Fibroblast of lung (primary cell): ENCODE results near the gene PPP1R18. TPM values are rescaled to one million over a fixed set of nuclear protein-coding genes. Genes with fewer than 3 reads are reported as not detected.

Experiments used
- DNase-seq, 2 donors: peaks; one replicate each; pipeline versions ENCODE4 v3.0.0 to v3.0.0-alpha.2; 2010; ENCODE audit warnings: low read depth in 2 of 2
- H2AFZ ChIP-seq: 2 replicates; pipeline ENCODE4 v1.5.1; 2012; ENCODE audit warnings: low read length, control low read depth, inconsistent platforms
- H3K27ac ChIP-seq: 2 replicates; pipeline ENCODE4 v1.5.1; 2011; ENCODE audit warnings: low read length, control low read depth; ENCODE audit not compliant: insufficient read depth
- H3K27me3 ChIP-seq: 2 replicates; pipeline ENCODE4 v1.5.1; 2011; ENCODE audit warnings: mild to moderate bottlenecking, low read length; ENCODE audit not compliant: control insufficient read depth, insufficient read depth
- H3K36me3 ChIP-seq: 2 replicates; pipeline ENCODE4 v1.5.1; 2011; ENCODE audit warnings: low read length; ENCODE audit not compliant: control insufficient read depth, insufficient read depth
- H3K4me1 ChIP-seq: 2 replicates; pipeline ENCODE4 v1.5.1; 2011; ENCODE audit warnings: low read length; ENCODE audit not compliant: control insufficient read depth, insufficient read depth; ENCODE audit errors: extremely low read depth
- H3K4me2 ChIP-seq: 2 replicates; pipeline ENCODE4 v1.5.1; 2011; ENCODE audit warnings: low read length, control low read depth; ENCODE audit not compliant: insufficient read depth; ENCODE audit errors: extremely low read depth
- H3K4me3 ChIP-seq, 4 experiments: fragments of 200-600 bp in 1 of 4; sonication (generic) in 1 of 4; replicated peaks in 1 of 4; 2 replicates each; pipeline ENCODE4 v1.5.1; 2011 to 2016; ENCODE audit warnings: low read length in 4 of 4, low read depth in 3 of 4, mild to moderate bottlenecking in 3 of 4, control low read depth in 2 of 4, inconsistent platforms in 1 of 4, mixed read lengths in 1 of 4; ENCODE audit not compliant: insufficient read depth in 1 of 4; ENCODE audit errors: control extremely low read depth in 1 of 4
- H3K79me2 ChIP-seq: 2 replicates; pipeline ENCODE4 v1.5.1; 2012; ENCODE audit warnings: mild to moderate bottlenecking, low read length, inconsistent platforms; ENCODE audit not compliant: control insufficient read depth, insufficient read depth
- H3K9ac ChIP-seq: 2 replicates; pipeline ENCODE4 v1.5.1; 2011; ENCODE audit warnings: mild to moderate bottlenecking, low read length, control low read depth; ENCODE audit not compliant: insufficient read depth
- H3K9me3 ChIP-seq: 2 replicates; pipeline ENCODE4 v1.5.1; 2012; ENCODE audit warnings: low read depth, low read length; ENCODE audit not compliant: control insufficient read depth, insufficient read depth
- H4K20me1 ChIP-seq: 2 replicates; pipeline ENCODE4 v1.5.1; 2011; ENCODE audit warnings: low read length; ENCODE audit not compliant: control insufficient read depth, insufficient read depth; ENCODE audit errors: extremely low read depth
- CTCF ChIP-seq, 2 donors: IDR thresholded peaks in 1 of 2; conservative IDR thresholded peaks in 1 of 2; 1 replicate in 1 of 2; 2 replicates in 1 of 2; pipeline ENCODE4 v1.5.1; 2011 to 2012; ENCODE audit warnings: low read length in 2 of 2, control low read depth in 1 of 2, inconsistent platforms in 1 of 2, low read depth in 1 of 2, mild to moderate bottlenecking in 1 of 2
- EZH2 ChIP-seq: IDR thresholded peaks from 2 replicates; pipeline ENCODE4 v1.5.1; 2012; ENCODE audit warnings: low read length, control low read depth, mild to moderate bottlenecking; ENCODE audit errors: missing control alignments
- polyA plus RNA-seq, 2 donors: library from polyadenylated mRNA; depleted of rRNA in 1 of 2; stranded (reverse) in 1 of 2; unstranded in 1 of 2; fragments of >200 nt; gene quantifications; 2 replicates each; pipeline ENCODE4 v1.2.1, GENCODE V29; 2011 to 2012; ENCODE audit warnings: missing spikeins in 1 of 2
- total RNA-seq: library from RNA; depleted of rRNA; stranded (reverse); fragments of >200 nt; gene quantifications from 2 replicates; pipeline ENCODE4 v1.2.1, GENCODE V29; 2014

Gene PPP1R18
- total and polyA plus RNA-seq, 2 donors (not counting 1 experiment from before 2014, with no cell fraction given): 63.4 to 92.6 TPM

DNA sequence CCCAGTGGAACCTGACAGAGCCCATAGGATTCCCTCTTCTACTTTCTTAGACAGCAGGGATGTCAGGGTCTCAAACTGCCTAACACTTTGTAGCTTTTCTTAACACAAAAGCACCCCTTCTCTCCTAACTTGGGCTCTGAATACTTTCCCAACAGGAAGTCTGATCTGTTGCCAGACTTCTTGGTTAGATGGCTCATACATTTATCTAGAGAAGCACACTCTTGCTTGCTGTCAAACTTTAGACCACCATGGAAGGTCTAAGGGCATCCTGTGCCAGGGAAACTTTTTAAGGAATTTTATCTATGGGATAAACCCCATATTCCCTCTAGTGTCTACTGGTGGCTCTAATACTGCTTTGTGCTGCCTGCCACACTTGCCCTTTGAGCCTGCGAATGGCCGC lies 42.8 kb downstream of the PPP1R18 start:
- no peaks in the 10 kb centered on the region for H3K9me3 ChIP-seq
- no peak overlapping the region for H3K27ac ChIP-seq
- no peak for TF ChIP-seq EZH2
- TF ChIP-seq CTCF (conservative IDR thresholded peaks at IDR 0.05 in 1 of 2, IDR thresholded peaks at IDR 0.05 in 1 of 2; ENCODE audit: low read depth in 1 of 2, low read length in 2 of 2): no peak
- DNase-seq: no peak
- peaks cover 4% of the 10 kb centered on the region for H3K4me1 ChIP-seq
- no peaks in the 10 kb centered on the region for H3K27me3 ChIP-seq
- H3K36me3 ChIP-seq: peaks cover 4% of the 10 kb centered on the region
- H3K9ac ChIP-seq: no peak overlapping the region
- no peaks in the 10 kb centered on the region for H4K20me1 ChIP-seq
- H2AFZ ChIP-seq: no peak overlapping the region
- H3K4me2 ChIP-seq: no peak overlapping the region
- H3K4me3 ChIP-seq: no peak overlapping the region
- H3K79me2 ChIP-seq: peaks cover 11% of the 10 kb centered on the region

DNA sequence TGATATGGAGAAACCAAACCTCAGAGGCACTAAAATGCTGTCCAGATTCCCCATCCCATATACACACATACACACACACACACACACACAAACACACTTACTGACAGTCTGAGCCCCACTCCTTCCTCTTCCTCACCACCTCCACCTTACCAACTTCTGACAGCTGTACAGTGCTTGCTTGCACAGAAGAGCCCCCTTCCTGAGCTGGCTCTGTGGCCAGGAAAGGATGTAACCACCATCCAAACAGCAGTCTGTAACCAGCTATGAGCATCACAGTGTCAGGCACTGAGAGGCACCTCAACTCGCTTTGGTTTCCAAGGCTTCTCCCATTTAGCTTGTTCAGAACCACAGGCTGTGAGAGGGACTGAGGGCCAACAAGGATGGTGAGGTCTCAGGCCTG lies 45.4 kb downstream of the PPP1R18 start:
- H3K27me3 ChIP-seq: no peaks in the 10 kb centered on the region

GRCh38 chr6:30640481-30640880 lies 46.0 kb downstream of the PPP1R18 start:
- H3K4me2 ChIP-seq: no peak overlapping the region
- H3K36me3 ChIP-seq: peaks cover 3% of the 10 kb centered on the region
- no peaks in the 10 kb centered on the region for H3K79me2 ChIP-seq
- H3K27ac ChIP-seq: no peak overlapping the region
- H3K9me3 ChIP-seq: no peaks in the 10 kb centered on the region
- no peaks in the 10 kb centered on the region for H4K20me1 ChIP-seq
- H3K4me1 ChIP-seq: no peaks in the 10 kb centered on the region
- H2AFZ ChIP-seq: no peak overlapping the region
- H3K4me3 ChIP-seq: no peak overlapping the region
- H3K9ac ChIP-seq: no peak overlapping the region
- no peaks in the 10 kb centered on the region for H3K27me3 ChIP-seq
- DNase-seq: no peak
- no peak for TF ChIP-seq EZH2
- no peak for TF ChIP-seq CTCF (conservative IDR thresholded peaks at IDR 0.05 in 1 of 2, IDR thresholded peaks at IDR 0.05 in 1 of 2; ENCODE audit: low read depth in 1 of 2, low read length in 2 of 2)

More for the DNA sequence above, 45.4 kb downstream of the PPP1R18 start:
- Histone ChIP-seq H4K20me1 (no peaks in the 10 kb centered on the region), H3K4me2 (no peak overlapping the region), H3K36me3 (peaks cover 3% of the 10 kb centered on the region), H3K79me2 (no peaks in the 10 kb centered on the region), H3K9ac (no peak overlapping the region), H2AFZ (no peak overlapping the region), H3K4me1 (no peaks in the 10 kb centered on the region), H3K9me3 (no peaks in the 10 kb centered on the region), H3K4me3 (no peak overlapping the region), H3K27ac (no peak overlapping the region)
- TF ChIP-seq CTCF (conservative IDR thresholded peaks at IDR 0.05 in 1 of 2, IDR thresholded peaks at IDR 0.05 in 1 of 2; ENCODE audit: low read depth in 1 of 2, low read length in 2 of 2): no peak
- TF ChIP-seq EZH2: no peak
- DNase-seq: no peak
